SK-N-SH treated with all-trans-retinoic acid at 6 μM for 48 hours (cell line): ENCODE results near the gene SYNDIG1.

ENCODE experiments used
- ATAC-seq: fragments of 200-7000 bp; cut with Tn5 transposase; 3 replicates; pipeline ENCODE4 v1.9.1; 2020; ENCODE audit warnings: mild to moderate bottlenecking, moderate library complexity
- ARNTL ChIP-seq: fragments of 450-650 bp; formaldehyde crosslinking; IDR thresholded peaks from 2 replicates; pipeline ENCODE4 v1.5.0; 2020; ENCODE audit warnings: low read depth, mild to moderate bottlenecking, moderate library complexity, borderline replicate concordance
- BACH2 ChIP-seq: fragments of 250-450 bp; sonication (Bioruptor Pico); IDR thresholded peaks from 2 replicates; pipeline ENCODE4 v1.9.0; 2021; ENCODE audit warnings: mild to moderate bottlenecking, borderline replicate concordance
- CSDC2 ChIP-seq: fragments of 250-450 bp; sonication (Bioruptor Pico); IDR thresholded peaks from 2 replicates; pipeline ENCODE4 v1.5.0; 2020; ENCODE audit warnings: mild to moderate bottlenecking, moderate library complexity
- ESRRG ChIP-seq: fragments of 250-450 bp; sonication (Bioruptor Pico); IDR thresholded peaks from 2 replicates; pipeline ENCODE4 v1.6.1; 2021; ENCODE audit warnings: mild to moderate bottlenecking
- GLIS3 ChIP-seq: fragments of 250-450 bp; sonication (Bioruptor Pico); IDR thresholded peaks from 2 replicates; pipeline ENCODE4 v1.5.0; 2020; ENCODE audit warnings: mild to moderate bottlenecking, moderate library complexity
- ISL1 ChIP-seq: fragments of 250-450 bp; sonication (Bioruptor Pico); IDR thresholded peaks from 2 replicates; pipeline ENCODE4 v2.1.2; 2022; ENCODE audit warnings: mild to moderate bottlenecking, moderate library complexity
- OSR1 ChIP-seq: fragments of 250-450 bp; sonication (Bioruptor Pico); IDR thresholded peaks from 2 replicates; pipeline ENCODE4 v1.8.0; 2022; ENCODE audit warnings: moderate library complexity, mild to moderate bottlenecking, inconsistent platforms
- PPARA ChIP-seq: fragments of 250-450 bp; sonication (Bioruptor Pico); IDR thresholded peaks from 2 replicates; pipeline ENCODE4 v1.5.0; 2020; ENCODE audit warnings: mild to moderate bottlenecking, borderline replicate concordance
- SNAI2 ChIP-seq: fragments of 250-450 bp; sonication (Bioruptor Pico); IDR thresholded peaks from 2 replicates; pipeline ENCODE4 v1.5.0; 2020; ENCODE audit warnings: mild to moderate bottlenecking, moderate library complexity
- TCF4 ChIP-seq: fragments of 250-450 bp; sonication (Bioruptor Pico); IDR thresholded peaks from 2 replicates; pipeline ENCODE4 v1.8.0; 2021; ENCODE audit warnings: mild to moderate bottlenecking, moderate library complexity, borderline replicate concordance
- TOX ChIP-seq: fragments of 250-450 bp; sonication (Bioruptor Pico); IDR thresholded peaks from 2 replicates; pipeline ENCODE4 v1.8.0; 2021; ENCODE audit warnings: mild to moderate bottlenecking, moderate library complexity, borderline replicate concordance
- ZFP3 ChIP-seq: fragments of 250-450 bp; sonication (Bioruptor Pico); IDR thresholded peaks from 2 replicates; pipeline ENCODE4 v1.5.0; 2020; ENCODE audit warnings: mild to moderate bottlenecking, moderate library complexity
- ZFP30 ChIP-seq: fragments of 450-650 bp; formaldehyde crosslinking; IDR thresholded peaks from 2 replicates; pipeline ENCODE4 v1.5.0; 2022; ENCODE audit warnings: mild to moderate bottlenecking, moderate library complexity
- ZNF565 ChIP-seq: fragments of 450-650 bp; formaldehyde crosslinking; conservative IDR thresholded peaks from 2 replicates; pipeline ENCODE4 v1.5.0; 2020; ENCODE audit warnings: low read depth, mild to moderate bottlenecking, moderate library complexity
- ZNF70 ChIP-seq: fragments of 450-650 bp; formaldehyde crosslinking; IDR thresholded peaks from 2 replicates; pipeline ENCODE4 v1.5.0; 2020; ENCODE audit warnings: mild to moderate bottlenecking, moderate library complexity
- ZNF8 ChIP-seq: fragments of 450-650 bp; formaldehyde crosslinking; IDR thresholded peaks from 2 replicates; pipeline ENCODE4 v1.5.0; 2020; ENCODE audit warnings: mild to moderate bottlenecking, moderate library complexity
- TF ChIP-seq, protein P1 (sequence below): fragments of 250-450 bp; sonication (Bioruptor Pico); IDR thresholded peaks from 2 replicates; pipeline ENCODE4 v1.5.1; 2020; ENCODE audit warnings: low read depth, mild to moderate bottlenecking, moderate library complexity
- TF ChIP-seq, protein P2 (sequence below): fragments of 250-450 bp; sonication (Bioruptor Pico); IDR thresholded peaks from 2 replicates; pipeline ENCODE4 v1.5.0; 2020; ENCODE audit warnings: mild to moderate bottlenecking, moderate library complexity
- TF ChIP-seq, protein P3 (sequence below): fragments of 250-450 bp; sonication (Bioruptor Pico); IDR thresholded peaks from 2 replicates; pipeline ENCODE4 v1.8.0; 2020; ENCODE audit warnings: mild to moderate bottlenecking, moderate library complexity, borderline replicate concordance
- TF ChIP-seq, protein P4 (sequence below): fragments of 250-450 bp; sonication (Bioruptor Pico); IDR thresholded peaks from 2 replicates; pipeline ENCODE4 v1.8.0; 2021; ENCODE audit warnings: low read depth, mild to moderate bottlenecking, moderate library complexity, borderline replicate concordance

SYNDIG1 gene

DNA sequence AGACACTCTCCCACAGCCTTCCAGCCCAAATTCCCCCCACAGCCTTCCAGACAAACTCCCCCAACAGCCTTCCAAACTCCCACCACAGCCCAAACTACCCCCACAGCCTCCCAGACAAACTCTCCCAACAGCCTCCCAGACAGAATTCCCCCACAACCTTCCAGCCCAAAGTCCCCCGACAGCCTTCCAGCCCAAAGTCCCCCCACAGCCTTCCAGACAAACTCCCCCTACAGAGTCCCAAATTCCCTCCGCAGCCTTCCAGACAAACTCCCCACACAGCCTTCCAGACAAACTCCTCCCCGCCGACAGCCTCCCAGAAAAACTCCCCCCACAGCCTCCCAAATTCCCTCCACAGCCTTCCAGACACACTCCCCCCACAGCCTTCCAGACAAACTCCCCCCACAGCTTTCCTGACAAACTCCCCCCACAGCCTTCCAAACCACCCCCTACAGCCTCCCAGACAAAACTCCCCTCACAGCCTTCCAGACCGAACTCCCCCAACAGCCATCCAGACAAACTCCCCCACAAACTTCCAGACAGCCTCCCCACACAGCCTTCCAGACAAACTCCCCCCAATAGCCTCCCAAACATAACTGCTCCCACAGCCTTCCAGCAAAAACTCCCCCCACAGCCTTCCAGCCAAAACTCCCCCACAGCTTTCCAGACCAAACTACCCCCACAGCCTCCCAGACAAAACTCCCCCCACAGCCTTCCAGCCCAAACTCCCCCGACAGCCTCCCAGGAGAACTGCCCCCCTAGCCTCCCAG lies 38.0 kb upstream of the SYNDIG1 start:
- TF ChIP-seq, protein P1, sequence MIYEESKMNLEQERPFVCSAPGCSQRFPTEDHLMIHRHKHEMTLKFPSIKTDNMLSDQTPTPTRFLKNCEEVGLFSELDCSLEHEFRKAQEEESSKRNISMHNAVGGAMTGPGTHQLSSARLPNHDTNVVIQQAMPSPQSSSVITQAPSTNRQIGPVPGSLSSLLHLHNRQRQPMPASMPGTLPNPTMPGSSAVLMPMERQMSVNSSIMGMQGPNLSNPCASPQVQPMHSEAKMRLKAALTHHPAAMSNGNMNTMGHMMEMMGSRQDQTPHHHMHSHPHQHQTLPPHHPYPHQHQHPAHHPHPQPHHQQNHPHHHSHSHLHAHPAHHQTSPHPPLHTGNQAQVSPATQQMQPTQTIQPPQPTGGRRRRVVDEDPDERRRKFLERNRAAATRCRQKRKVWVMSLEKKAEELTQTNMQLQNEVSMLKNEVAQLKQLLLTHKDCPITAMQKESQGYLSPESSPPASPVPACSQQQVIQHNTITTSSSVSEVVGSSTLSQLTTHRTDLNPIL (CRISPR knock-in tag): no peak
- TF ChIP-seq, protein P2, sequence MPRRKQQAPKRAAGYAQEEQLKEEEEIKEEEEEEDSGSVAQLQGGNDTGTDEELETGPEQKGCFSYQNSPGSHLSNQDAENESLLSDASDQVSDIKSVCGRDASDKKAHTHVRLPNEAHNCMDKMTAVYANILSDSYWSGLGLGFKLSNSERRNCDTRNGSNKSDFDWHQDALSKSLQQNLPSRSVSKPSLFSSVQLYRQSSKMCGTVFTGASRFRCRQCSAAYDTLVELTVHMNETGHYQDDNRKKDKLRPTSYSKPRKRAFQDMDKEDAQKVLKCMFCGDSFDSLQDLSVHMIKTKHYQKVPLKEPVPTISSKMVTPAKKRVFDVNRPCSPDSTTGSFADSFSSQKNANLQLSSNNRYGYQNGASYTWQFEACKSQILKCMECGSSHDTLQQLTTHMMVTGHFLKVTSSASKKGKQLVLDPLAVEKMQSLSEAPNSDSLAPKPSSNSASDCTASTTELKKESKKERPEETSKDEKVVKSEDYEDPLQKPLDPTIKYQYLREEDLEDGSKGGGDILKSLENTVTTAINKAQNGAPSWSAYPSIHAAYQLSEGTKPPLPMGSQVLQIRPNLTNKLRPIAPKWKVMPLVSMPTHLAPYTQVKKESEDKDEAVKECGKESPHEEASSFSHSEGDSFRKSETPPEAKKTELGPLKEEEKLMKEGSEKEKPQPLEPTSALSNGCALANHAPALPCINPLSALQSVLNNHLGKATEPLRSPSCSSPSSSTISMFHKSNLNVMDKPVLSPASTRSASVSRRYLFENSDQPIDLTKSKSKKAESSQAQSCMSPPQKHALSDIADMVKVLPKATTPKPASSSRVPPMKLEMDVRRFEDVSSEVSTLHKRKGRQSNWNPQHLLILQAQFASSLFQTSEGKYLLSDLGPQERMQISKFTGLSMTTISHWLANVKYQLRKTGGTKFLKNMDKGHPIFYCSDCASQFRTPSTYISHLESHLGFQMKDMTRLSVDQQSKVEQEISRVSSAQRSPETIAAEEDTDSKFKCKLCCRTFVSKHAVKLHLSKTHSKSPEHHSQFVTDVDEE (CRISPR knock-in tag): no peak
- TF ChIP-seq PPARA (CRISPR knock-in tag) (no peak), ZFP3 (CRISPR knock-in tag) (no peak), CSDC2 (no peak), ZNF8 (CRISPR knock-in tag) (no peak)
- ATAC-seq: no peak

DNA sequence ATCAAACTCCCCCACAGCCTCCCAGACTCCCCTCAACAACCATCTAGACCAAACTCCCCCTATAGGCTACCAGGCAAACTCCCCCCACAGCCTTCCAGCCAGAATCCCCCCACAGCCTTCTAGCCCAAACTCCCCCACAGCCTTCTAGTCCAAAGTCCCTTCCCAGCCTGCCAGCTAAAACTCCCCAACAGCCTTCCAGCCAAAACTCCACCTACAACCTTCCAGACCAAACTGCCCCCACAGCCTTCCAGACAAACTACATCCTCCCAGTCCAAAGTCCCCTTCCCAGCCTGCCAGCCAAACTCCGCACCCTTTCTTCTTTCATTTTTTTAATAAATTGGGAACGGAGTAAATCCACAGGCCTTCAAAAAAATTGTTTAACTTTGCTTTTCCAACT lies 37.4 kb upstream of the SYNDIG1 start:
- no peak for TF ChIP-seq ESRRG (CRISPR knock-in tag)
- TF ChIP-seq ZNF70 (CRISPR knock-in tag): no peak
- no peak for TF ChIP-seq PPARA (CRISPR knock-in tag)
- TF ChIP-seq, protein P3, sequence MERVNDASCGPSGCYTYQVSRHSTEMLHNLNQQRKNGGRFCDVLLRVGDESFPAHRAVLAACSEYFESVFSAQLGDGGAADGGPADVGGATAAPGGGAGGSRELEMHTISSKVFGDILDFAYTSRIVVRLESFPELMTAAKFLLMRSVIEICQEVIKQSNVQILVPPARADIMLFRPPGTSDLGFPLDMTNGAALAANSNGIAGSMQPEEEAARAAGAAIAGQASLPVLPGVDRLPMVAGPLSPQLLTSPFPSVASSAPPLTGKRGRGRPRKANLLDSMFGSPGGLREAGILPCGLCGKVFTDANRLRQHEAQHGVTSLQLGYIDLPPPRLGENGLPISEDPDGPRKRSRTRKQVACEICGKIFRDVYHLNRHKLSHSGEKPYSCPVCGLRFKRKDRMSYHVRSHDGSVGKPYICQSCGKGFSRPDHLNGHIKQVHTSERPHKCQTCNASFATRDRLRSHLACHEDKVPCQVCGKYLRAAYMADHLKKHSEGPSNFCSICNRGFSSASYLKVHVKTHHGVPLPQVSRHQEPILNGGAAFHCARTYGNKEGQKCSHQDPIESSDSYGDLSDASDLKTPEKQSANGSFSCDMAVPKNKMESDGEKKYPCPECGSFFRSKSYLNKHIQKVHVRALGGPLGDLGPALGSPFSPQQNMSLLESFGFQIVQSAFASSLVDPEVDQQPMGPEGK (CRISPR knock-in tag): no peak
- TF ChIP-seq OSR1 (CRISPR knock-in tag): no peak
- no peak for TF ChIP-seq BACH2
- no peak for TF ChIP-seq ZNF565 (CRISPR knock-in tag)
- TF ChIP-seq SNAI2 (CRISPR knock-in tag): no peak
- TF ChIP-seq, protein P1 (CRISPR knock-in tag): no peak
- TF ChIP-seq ARNTL (CRISPR knock-in tag): no peak
- TF ChIP-seq ISL1: no peak
- no peak for TF ChIP-seq TOX (CRISPR knock-in tag)
- TF ChIP-seq ZFP3 (CRISPR knock-in tag): no peak
- TF ChIP-seq, protein P4, sequence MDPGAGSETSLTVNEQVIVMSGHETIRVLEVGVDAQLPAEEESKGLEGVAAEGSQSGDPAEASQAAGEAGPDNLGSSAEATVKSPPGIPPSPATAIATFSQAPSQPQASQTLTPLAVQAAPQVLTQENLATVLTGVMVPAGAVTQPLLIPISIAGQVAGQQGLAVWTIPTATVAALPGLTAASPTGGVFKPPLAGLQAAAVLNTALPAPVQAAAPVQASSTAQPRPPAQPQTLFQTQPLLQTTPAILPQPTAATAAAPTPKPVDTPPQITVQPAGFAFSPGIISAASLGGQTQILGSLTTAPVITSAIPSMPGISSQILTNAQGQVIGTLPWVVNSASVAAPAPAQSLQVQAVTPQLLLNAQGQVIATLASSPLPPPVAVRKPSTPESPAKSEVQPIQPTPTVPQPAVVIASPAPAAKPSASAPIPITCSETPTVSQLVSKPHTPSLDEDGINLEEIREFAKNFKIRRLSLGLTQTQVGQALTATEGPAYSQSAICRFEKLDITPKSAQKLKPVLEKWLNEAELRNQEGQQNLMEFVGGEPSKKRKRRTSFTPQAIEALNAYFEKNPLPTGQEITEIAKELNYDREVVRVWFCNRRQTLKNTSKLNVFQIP (CRISPR knock-in tag): no peak
- no peak for TF ChIP-seq ZFP30 (CRISPR knock-in tag)
- TF ChIP-seq GLIS3 (CRISPR knock-in tag): no peak
- no peak for ATAC-seq

DNA sequence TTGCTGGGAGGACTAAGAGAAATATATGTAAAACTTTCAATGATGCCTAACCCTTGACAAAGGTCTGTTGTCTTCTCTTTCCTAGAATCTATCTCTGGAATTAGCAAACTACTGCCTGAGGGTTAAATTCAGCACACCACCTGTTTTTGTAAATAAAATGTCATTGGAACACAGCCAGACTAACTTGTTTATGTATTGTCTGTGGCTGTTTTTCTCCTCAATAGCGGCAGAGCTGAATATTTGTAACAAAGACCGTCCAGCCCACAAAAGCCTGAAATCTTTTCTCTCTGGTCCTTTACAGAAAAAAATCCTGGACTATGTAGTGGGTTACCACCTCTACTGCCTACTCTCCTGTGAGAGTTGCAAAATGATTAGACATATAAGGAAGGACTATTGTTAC lies 33.3 kb upstream of the SYNDIG1 start:
- TF ChIP-seq ISL1 (no peak), ARNTL (CRISPR knock-in tag) (no peak), BACH2 (no peak), TOX (CRISPR knock-in tag) (no peak), CSDC2 (no peak), TCF4 (CRISPR knock-in tag) (no peak)
- no peak for ATAC-seq
